ENCODE results near the gene UGT2A3. TPM values are rescaled to one million over a fixed set of nuclear protein-coding genes. Genes with fewer than 3 reads are reported as not detected.

UGT2A3 gene
- not detected for total RNA-seq

DNA sequence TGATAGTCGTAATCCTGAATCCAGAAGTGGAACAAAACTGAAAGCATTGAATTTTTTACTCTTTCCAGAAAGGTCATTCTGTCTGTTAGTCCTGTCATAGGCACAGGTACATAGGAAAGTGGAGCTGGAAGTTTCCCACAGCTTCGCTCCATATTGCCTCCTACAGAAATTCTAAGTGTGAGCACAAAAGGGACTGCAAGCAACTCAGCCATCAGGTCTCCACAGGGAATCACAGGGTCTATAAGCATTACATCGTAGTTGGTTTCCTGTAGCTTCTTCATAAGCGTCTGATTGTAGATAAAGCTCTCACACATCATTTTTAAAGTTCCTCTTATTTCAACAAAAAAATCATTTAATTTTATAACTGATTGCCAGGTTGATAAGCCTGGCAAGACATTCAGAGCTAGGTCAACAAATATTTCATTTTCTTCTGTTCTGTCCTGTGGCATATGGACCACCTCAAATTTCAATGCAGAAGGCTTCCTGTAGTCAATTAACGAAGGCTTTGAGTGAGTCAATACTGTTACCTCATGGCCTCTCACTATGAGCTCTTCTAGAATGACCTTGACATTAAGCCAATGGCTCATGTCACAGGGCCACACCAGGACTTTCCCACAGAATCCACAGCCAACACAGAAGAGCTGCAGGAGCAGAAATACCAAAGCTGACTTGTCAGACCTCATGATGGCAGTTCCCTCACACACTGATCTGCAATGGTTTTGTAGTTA lies at the start of gene UGT2A3:
UGT2A3 (minus strand) TSS at position 727 of the 728 bp plus-strand sequence; CDS start at position 683, 44 bp downstream.

Small RNA genes lying within 50 kb of the gene (small RNA-seq; reads per million reads assigned to genes)
- gene AC021146.3 (0 reads per million in 2 donors), gene AC021146.6 (0 reads per million in 2 donors)

Other genes starting within 250 kb of the UGT2A3 start
- not detected for gene UGT2B10, start 135.8 kb downstream of the UGT2A3 start, total RNA-seq
- gene UGT2B7, start 144.7 kb upstream of the UGT2A3 start, total RNA-seq, result 1 to 10 TPM; 1.3 to 2.4 TPM